OCI-LY1 (cell line): ENCODE measurements around the gene CNTNAP2.

Experiments used
- CTCF ChIP-seq: fragments of 200-600 bp; sonication (generic), shearing (Covaris generic); IDR thresholded peaks from 2 replicates; pipeline ENCODE4 v1.5.1; 2017; ENCODE audit warnings: mild to moderate bottlenecking, antibody characterized with exemption, low read length, moderate library complexity, mixed read lengths
- EZH2 ChIP-seq: fragments of 200-600 bp; sonication (generic), shearing (Covaris generic); IDR thresholded peaks from 2 replicates; pipeline ENCODE4 v1.8.0; 2017; ENCODE audit warnings: borderline replicate concordance, mixed run types, mild to moderate bottlenecking, antibody characterized with exemption, low read length, moderate library complexity, mixed read lengths

- TF ChIP-seq CTCF, result no peak
- no peak for TF ChIP-seq EZH2
Observed at GRCh38 chr7:148182264-148182663, 2065.7 kb downstream of the CNTNAP2 start.
